Suprapubic skin (tissue), 4 donors: ENCODE results near the gene ROR2. TPM values are rescaled to one million over a fixed set of nuclear protein-coding genes. Genes with fewer than 3 reads are reported as not detected.

Experiments used
- DNase-seq, 2 donors: peaks; one replicate each; pipeline ENCODE4 v3.0.0-alpha.2; 2019; ENCODE audit warnings: low spot score in 2 of 2
- H3K27ac ChIP-seq: fragments of 200-600 bp; sonication (generic); one replicate; pipeline ENCODE4 v1.5.1; 2019
- H3K27me3 ChIP-seq: fragments of 200-600 bp; sonication (generic); one replicate; pipeline ENCODE4 v1.5.1; 2019
- H3K36me3 ChIP-seq: fragments of 200-600 bp; sonication (generic); one replicate; pipeline ENCODE4 v1.5.1; 2019
- H3K4me1 ChIP-seq: fragments of 200-600 bp; sonication (generic); one replicate; pipeline ENCODE4 v1.5.1; 2019
- H3K4me3 ChIP-seq: fragments of 200-600 bp; sonication (generic); one replicate; pipeline ENCODE4 v1.5.1; 2019; ENCODE audit warnings: mild to moderate bottlenecking
- H3K9me3 ChIP-seq: fragments of 200-600 bp; sonication (generic); one replicate; pipeline ENCODE4 v1.5.1; 2019
- CTCF ChIP-seq, 2 donors: fragments of 200-600 bp in 1 of 2; fragments of 450-650 bp in 1 of 2; sonication (generic) in 1 of 2; IDR thresholded peaks; one replicate each; pipeline ENCODE4 v1.5.1; 2016 to 2019; ENCODE audit warnings: antibody characterized with exemption in 2 of 2, mild to moderate bottlenecking in 1 of 2, moderate library complexity in 1 of 2
- EP300 ChIP-seq: sonication (generic); formaldehyde crosslinking; IDR thresholded peaks from one replicate; pipeline ENCODE4 v1.6.1; 2017; ENCODE audit warnings: antibody characterized with exemption
- POLR2A ChIP-seq, 2 donors: fragments of 450-650 bp; IDR thresholded peaks; one replicate each; pipeline ENCODE4 v1.6.1; 2017; ENCODE audit warnings: antibody characterized with exemption in 2 of 2, mild to moderate bottlenecking in 2 of 2, moderate library complexity in 2 of 2
- POLR2AphosphoS5 ChIP-seq, 3 donors: sonication (generic); formaldehyde crosslinking; IDR thresholded peaks; one replicate each; pipeline ENCODE4 v1.6.1; 2017; ENCODE audit warnings: antibody characterized with exemption in 3 of 3
- WGBS: methylation state at CpG from one replicate; pipeline ENCODE4 v1.1.5; 2018; 5-methylcytosine and 5-hydroxymethylcytosine counted together
- total RNA-seq, 4 donors: library from RNA; depleted of rRNA; stranded (reverse); fragments of >200 nt; gene quantifications; one replicate each; pipeline ENCODE4 v1.1.0, GENCODE V29; 2016

Gene ROR2
- total RNA-seq, 4 donors from 2014 or later: 3.3 to 7.3 (median 5.0) TPM

GRCh38 chr9:91810286-91810905 is 139.6 kb downstream of the ROR2 start:
- Histone ChIP-seq H3K9me3 (no peaks in the 10 kb centered on the region), H3K27ac (no peak overlapping the region), H3K4me1 (peaks cover 3% of the 10 kb centered on the region), H3K4me3 (no peak overlapping the region), H3K27me3 (no peaks in the 10 kb centered on the region), H3K36me3 (no peaks in the 10 kb centered on the region)
- peak in 1 of 2 donors; percentile 64 for DNase-seq
- 78% methylated on average over 12 of the region's 26 CpGs for whole genome bisulfite sequencing
- no peak for TF ChIP-seq POLR2A (IDR thresholded peaks at IDR 0.05)
- TF ChIP-seq CTCF (IDR thresholded peaks at IDR 0.05): no peak
- no peak for TF ChIP-seq EP300
- no peak for TF ChIP-seq POLR2AphosphoS5 (IDR thresholded peaks at IDR 0.05)

GRCh38 chr9:91809581-91810285 is 140.3 kb downstream of the ROR2 start:
- H3K4me1 ChIP-seq: peaks cover 3% of the 10 kb centered on the region
- 73% methylated on average over 19 of the region's 24 CpGs for WGBS
- peak in 1 of 2 donors; percentile 71 for DNase-seq

GRCh38 chr9:91807643-91808246 is 142.3 kb downstream of the ROR2 start:
- H3K4me1 ChIP-seq: peaks cover 21% of the 10 kb centered on the region
- H3K27ac ChIP-seq: no peak overlapping the region
- H3K27me3 ChIP-seq: no peaks in the 10 kb centered on the region
- WGBS: 77% methylated on average over 8 of the region's 8 CpGs
- H3K9me3 ChIP-seq: no peaks in the 10 kb centered on the region
- no peak for TF ChIP-seq EP300
- TF ChIP-seq POLR2AphosphoS5 (IDR thresholded peaks at IDR 0.05): no peak
- TF ChIP-seq POLR2A (IDR thresholded peaks at IDR 0.05): no peak
- TF ChIP-seq CTCF (IDR thresholded peaks at IDR 0.05): no peak
- peak in 1 of 2 donors; percentile 31 for DNase-seq
- H3K36me3 ChIP-seq: no peaks in the 10 kb centered on the region
- no peak overlapping the region for H3K4me3 ChIP-seq

More at GRCh38 chr9:91809581-91810285, 140.3 kb downstream of the ROR2 start:
- no peak for TF ChIP-seq POLR2A (IDR thresholded peaks at IDR 0.05)
- no peak for TF ChIP-seq POLR2AphosphoS5 (IDR thresholded peaks at IDR 0.05)
- H3K36me3 ChIP-seq: no peaks in the 10 kb centered on the region
- H3K4me3 ChIP-seq: no peak overlapping the region
- no peaks in the 10 kb centered on the region for H3K27me3 ChIP-seq
- H3K9me3 ChIP-seq: no peaks in the 10 kb centered on the region
- H3K27ac ChIP-seq: no peak overlapping the region

- DNase-seq: peak in 1 of 2 donors; percentile 55
- 67% methylated on average over 5 of the region's 5 CpGs for WGBS
- H3K36me3 ChIP-seq: no peaks in the 10 kb centered on the region
- H3K27me3 ChIP-seq: no peaks in the 10 kb centered on the region
- H3K9me3 ChIP-seq: no peaks in the 10 kb centered on the region
- TF ChIP-seq EP300: no peak
- no peak for TF ChIP-seq CTCF (IDR thresholded peaks at IDR 0.05)
- no peak for TF ChIP-seq POLR2AphosphoS5 (IDR thresholded peaks at IDR 0.05)
- no peak for TF ChIP-seq POLR2A (IDR thresholded peaks at IDR 0.05)
- H3K4me1 ChIP-seq: peaks cover 26% of the 10 kb centered on the region
- H3K4me3 ChIP-seq: no peak overlapping the region
- H3K27ac ChIP-seq: no peak overlapping the region
These were observed 145.0 kb downstream of the ROR2 start for GRCh38 chr9:91805031-91805430.

- Histone ChIP-seq H3K4me3 (no peak overlapping the region), H3K27ac (peak overlapping the region; percentile 67), H3K9me3 (no peaks in the 10 kb centered on the region), H3K4me1 (peaks cover 31% of the 10 kb centered on the region), H3K36me3 (no peaks in the 10 kb centered on the region), H3K27me3 (no peaks in the 10 kb centered on the region)
- 82% methylated on average over 6 of the region's 13 CpGs for WGBS
- peak in 1 of 2 donors; percentile 72 for DNase-seq
- TF ChIP-seq POLR2AphosphoS5 (IDR thresholded peaks at IDR 0.05) (no peak), CTCF (IDR thresholded peaks at IDR 0.05) (no peak), EP300 (no peak)
These were observed 145.9 kb downstream of the ROR2 start for GRCh38 chr9:91803970-91804752.
